Muscle layer of duodenum (tissue), 2 donors: ENCODE measurements around the gene EMID1.

Experiments
- H3K27ac ChIP-seq: one replicate; pipeline ENCODE4 v1.7.0; 2013; ENCODE audit warnings: mild to moderate bottlenecking, low read length
- H3K27me3 ChIP-seq: one replicate; pipeline ENCODE4 v1.7.0; 2013; ENCODE audit warnings: low read depth, mild to moderate bottlenecking, control low read depth, low read length
- H3K36me3 ChIP-seq, 2 donors: one replicate each; pipeline ENCODE4 v1.7.0; 2013; ENCODE audit warnings: low read length in 2 of 2, control low read depth in 1 of 2, mild to moderate bottlenecking in 1 of 2; ENCODE audit not compliant: insufficient read depth in 2 of 2, control insufficient read depth in 1 of 2
- H3K4me1 ChIP-seq, 2 donors: one replicate each; pipeline ENCODE4 v1.7.0; 2013; ENCODE audit warnings: low read length in 2 of 2, mild to moderate bottlenecking in 2 of 2, control low read depth in 1 of 2, moderate library complexity in 1 of 2; ENCODE audit not compliant: insufficient read depth in 2 of 2, control insufficient read depth in 1 of 2
- H3K4me3 ChIP-seq, 2 donors: one replicate each; pipeline ENCODE4 v1.7.0; 2013; ENCODE audit warnings: low read length in 2 of 2, low read depth in 1 of 2, mild to moderate bottlenecking in 1 of 2
- H3K9me3 ChIP-seq, 2 donors: one replicate each; pipeline ENCODE4 v1.7.0; 2013; ENCODE audit warnings: low read length in 2 of 2, control low read depth in 1 of 2, mild to moderate bottlenecking in 1 of 2; ENCODE audit not compliant: control insufficient read depth in 1 of 2
- donor health status: healthy.

EMID1 gene

DNA sequence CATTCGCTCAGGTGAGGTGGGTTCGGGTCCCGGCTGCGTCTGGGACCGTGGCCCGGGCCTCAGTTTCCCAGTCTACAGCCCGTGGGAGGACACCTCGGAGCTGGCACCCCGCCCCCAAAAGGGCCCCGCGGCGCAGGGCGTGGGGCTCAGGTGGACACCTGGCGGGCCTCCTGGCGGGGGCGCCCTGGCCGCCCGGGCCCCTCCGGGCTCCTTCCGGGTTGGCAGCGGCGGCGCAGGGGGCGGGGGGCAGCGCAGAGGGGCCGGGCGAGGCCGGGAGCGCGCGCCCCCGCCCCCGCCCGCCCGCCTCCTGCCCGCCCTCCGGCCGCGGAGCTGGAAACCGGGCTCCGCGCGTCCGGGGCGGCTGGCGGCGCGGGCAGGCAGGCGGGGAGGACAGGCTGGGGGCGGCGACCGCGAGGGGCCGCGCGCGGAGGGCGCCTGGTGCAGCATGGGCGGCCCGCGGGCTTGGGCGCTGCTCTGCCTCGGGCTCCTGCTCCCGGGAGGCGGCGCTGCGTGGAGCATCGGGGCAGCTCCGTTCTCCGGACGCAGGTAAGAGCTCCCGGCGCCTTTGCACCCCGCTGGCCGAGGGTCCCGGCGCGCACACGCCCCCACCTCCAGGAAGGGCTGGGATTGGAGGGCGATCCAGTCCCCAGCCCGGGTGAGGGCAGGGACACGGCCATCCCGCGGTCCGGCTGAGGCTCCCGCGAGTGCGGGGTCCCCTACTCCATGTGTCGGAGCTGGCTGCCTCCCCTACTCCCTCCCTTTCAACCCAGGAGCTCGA lies at the start of gene EMID1:
Gene EMID1 (plus strand): TSS at position 303 of the 778 bp plus-strand sequence. CDS start 143 bp downstream, at position 446.
- Histone ChIP-seq H3K27me3 (no peaks in the 10 kb centered on the region), H3K4me3 (peak within 1 kb of the TSS; percentile 24 to 68), H3K9me3 (no peaks in the 10 kb centered on the region), H3K36me3 (no peaks in the 10 kb centered on the region), H3K4me1 (peaks cover 0 to 10% of the 10 kb centered on the region in 2 donors), H3K27ac (no peak within 1 kb of the TSS)

- peaks cover 4 to 16% of the 10 kb centered on the region in 2 donors for H3K4me1 ChIP-seq
- no peaks in the 10 kb centered on the region for H3K36me3 ChIP-seq
- H3K9me3 ChIP-seq, result no peaks in the 10 kb centered on the region
- no peak overlapping the region for H3K27ac ChIP-seq
- H3K27me3 ChIP-seq, result no peaks in the 10 kb centered on the region
- H3K4me3 ChIP-seq, result no peak overlapping the region
Observed at GRCh38 chr22:29155966-29156365, 49.7 kb upstream of the EMID1 start.

- Histone ChIP-seq H3K27me3 (no peaks in the 10 kb centered on the region), H3K27ac (no peak overlapping the region), H3K4me3 (no peak overlapping the region), H3K9me3 (no peaks in the 10 kb centered on the region), H3K4me1 (peaks cover 4 to 16% of the 10 kb centered on the region in 2 donors), H3K36me3 (no peaks in the 10 kb centered on the region)
Observed at GRCh38 chr22:29156507-29156906, 49.2 kb upstream of the EMID1 start.

GRCh38 chr22:29157759-29158535 lies 47.7 kb upstream of the EMID1 start:
- no peaks in the 10 kb centered on the region for H3K27me3 ChIP-seq
- no peaks in the 10 kb centered on the region for H3K36me3 ChIP-seq
- no peak overlapping the region for H3K4me3 ChIP-seq

DNA sequence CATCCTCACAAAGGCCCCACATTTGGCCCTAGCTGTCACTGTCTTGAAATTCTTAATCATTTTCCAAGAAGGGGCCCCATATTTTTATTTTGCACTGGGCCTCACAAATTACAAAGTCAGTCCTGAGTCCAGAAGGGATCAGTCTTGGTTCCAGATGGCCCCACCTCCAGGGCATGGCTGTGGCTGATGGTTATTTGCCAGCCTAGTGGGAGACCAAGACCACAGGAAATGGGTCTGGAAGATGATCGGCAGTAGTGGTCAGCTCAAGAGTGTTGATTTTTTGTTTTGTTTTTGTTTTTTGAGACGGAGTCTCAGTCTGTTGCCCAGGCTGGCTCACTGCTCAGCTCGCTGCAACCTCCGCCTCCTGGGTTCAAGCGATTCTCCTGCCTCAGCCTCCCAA lies 47.1 kb upstream of the EMID1 start:
- Histone ChIP-seq H3K4me1 (peaks cover 4 to 6% of the 10 kb centered on the region in 2 donors), H3K9me3 (no peaks in the 10 kb centered on the region), H3K27me3 (no peaks in the 10 kb centered on the region), H3K36me3 (no peaks in the 10 kb centered on the region), H3K27ac (no peak overlapping the region), H3K4me3 (no peak overlapping the region)

More at GRCh38 chr22:29157759-29158535, 47.7 kb upstream of the EMID1 start:
- no peaks in the 10 kb centered on the region for H3K9me3 ChIP-seq
- peaks cover 4 to 6% of the 10 kb centered on the region in 2 donors for H3K4me1 ChIP-seq
- no peak overlapping the region for H3K27ac ChIP-seq

DNA sequence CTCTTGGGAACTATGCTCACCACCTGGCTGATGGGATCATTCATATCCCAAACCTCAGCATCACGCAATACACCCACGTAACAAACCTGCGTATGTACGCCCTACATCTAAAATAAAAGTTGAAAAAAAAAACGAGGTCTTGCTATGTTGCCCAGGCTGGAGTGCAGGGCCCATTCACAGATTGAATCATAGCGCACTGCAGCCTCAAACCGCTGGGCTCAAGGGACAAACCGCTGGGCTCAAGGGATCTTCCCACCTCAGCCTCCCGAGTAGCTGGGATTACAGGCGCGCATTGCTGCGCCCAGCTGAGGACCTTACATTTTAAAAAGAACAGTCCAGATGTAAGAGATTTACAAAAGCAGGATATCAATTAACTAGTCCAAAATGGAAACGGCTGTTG lies 41.9 kb upstream of the EMID1 start:
- Histone ChIP-seq H3K4me1 (no peaks in the 10 kb centered on the region), H3K27ac (no peak overlapping the region), H3K27me3 (no peaks in the 10 kb centered on the region), H3K36me3 (no peaks in the 10 kb centered on the region), H3K9me3 (no peaks in the 10 kb centered on the region), H3K4me3 (no peak overlapping the region)

DNA sequence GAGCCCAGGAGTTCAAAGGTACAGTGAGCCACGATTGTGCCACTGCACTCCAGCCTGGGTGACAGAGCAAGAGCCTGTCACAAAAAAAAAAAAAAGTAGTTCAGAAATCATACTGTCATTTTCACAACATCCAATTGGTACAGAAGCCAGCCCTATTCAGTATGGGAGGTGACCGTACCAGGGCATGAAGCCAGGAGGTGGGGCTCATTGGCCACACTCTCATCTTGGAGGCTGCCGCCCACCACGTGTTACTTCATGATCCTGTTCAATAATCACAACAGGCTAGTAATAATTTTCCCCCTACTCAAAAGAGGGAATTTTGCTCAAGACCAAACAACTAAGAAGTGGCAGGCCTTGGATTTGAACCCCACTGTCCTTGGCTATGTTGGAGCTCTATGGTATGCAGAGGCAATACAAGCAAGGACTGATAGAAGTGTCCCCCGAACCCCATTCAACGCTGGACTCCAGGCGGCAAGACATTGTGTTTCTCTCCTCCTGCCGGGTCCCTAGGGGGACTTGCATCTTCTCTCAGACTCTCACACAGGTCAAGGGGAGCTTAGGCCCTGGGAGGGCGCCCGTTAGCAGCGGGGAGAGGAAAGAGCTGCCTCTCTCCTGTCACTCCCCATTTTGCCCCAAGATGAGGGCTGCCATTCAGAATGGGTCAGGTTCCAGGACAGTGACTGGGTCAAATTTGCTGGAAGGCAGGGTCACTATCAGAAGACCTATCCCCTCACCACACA lies 40.2 kb upstream of the EMID1 start:
- no peaks in the 10 kb centered on the region for H3K36me3 ChIP-seq

GRCh38 chr22:29166180-29166579 lies 39.5 kb upstream of the EMID1 start:
- H3K4me1 ChIP-seq, result no peaks in the 10 kb centered on the region
- H3K27me3 ChIP-seq, result no peaks in the 10 kb centered on the region
- no peak overlapping the region for H3K27ac ChIP-seq
- H3K4me3 ChIP-seq, result no peak overlapping the region
- H3K36me3 ChIP-seq, result no peaks in the 10 kb centered on the region
- no peaks in the 10 kb centered on the region for H3K9me3 ChIP-seq

More for the DNA sequence above, 40.2 kb upstream of the EMID1 start:
- no peaks in the 10 kb centered on the region for H3K4me1 ChIP-seq
- no peaks in the 10 kb centered on the region for H3K27me3 ChIP-seq
- no peak overlapping the region for H3K27ac ChIP-seq
- no peak overlapping the region for H3K4me3 ChIP-seq
- no peaks in the 10 kb centered on the region for H3K9me3 ChIP-seq

GRCh38 chr22:29167032-29167911 lies 38.4 kb upstream of the EMID1 start:
- H3K27me3 ChIP-seq, result no peaks in the 10 kb centered on the region
- H3K27ac ChIP-seq, result no peak overlapping the region
- H3K4me3 ChIP-seq, result no peak overlapping the region
- no peaks in the 10 kb centered on the region for H3K36me3 ChIP-seq
- H3K9me3 ChIP-seq, result no peaks in the 10 kb centered on the region
- H3K4me1 ChIP-seq, result no peaks in the 10 kb centered on the region

- Histone ChIP-seq H3K4me3 (no peak overlapping the region), H3K27me3 (no peaks in the 10 kb centered on the region), H3K9me3 (peaks cover 3 to 24% of the 10 kb centered on the region in 2 donors), H3K4me1 (no peaks in the 10 kb centered on the region), H3K27ac (no peak overlapping the region), H3K36me3 (no peaks in the 10 kb centered on the region)
Observed at GRCh38 chr22:29171721-29172120, 34.0 kb upstream of the EMID1 start.
